Measurements from ENCODE around the gene ZBTB17. TPM values are rescaled to one million over a fixed set of nuclear protein-coding genes. Genes with fewer than 3 reads are reported as not detected.
A peak's percentile ranks its signal among the peaks of the same experiment; 100 is the strongest.
"Not testable (repeated sequence)": the region's sequence is repeated elsewhere in the genome, so short reads cannot be mapped to it uniquely, and the experiment has no call there.

ZBTB17 gene
- total RNA-seq, 4 donors from 2014 or later = 33.3 to 113 (median 50.5) TPM

DNA sequence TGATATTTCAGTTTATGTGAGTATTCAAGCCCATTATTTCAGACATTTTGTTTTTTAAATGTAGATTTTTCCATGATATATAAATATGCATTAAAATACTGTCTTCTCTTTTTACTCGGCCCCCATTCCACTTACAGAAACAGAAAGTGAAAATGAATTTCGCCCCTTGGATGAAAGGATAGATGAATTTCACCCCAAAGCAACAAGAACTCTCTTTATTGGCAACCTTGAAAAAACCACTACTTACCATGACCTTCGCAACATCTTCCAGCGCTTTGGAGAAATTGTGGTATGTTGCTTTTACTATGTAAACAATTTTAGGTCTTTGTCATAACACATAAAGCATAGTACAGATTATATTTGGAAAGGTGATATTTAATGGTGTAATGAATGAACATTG, 59.9 kb downstream of the ZBTB17 start:
- in situ Hi-C loops (cut with MboI; ENCODE audit: low pct_ligation_motif_present in 1 of 4, low pct_unique_long_range_greater_than_20kb in 1 of 4, low sequenced_read_pairs in 3 of 4) = loop anchor here in 2 of 4 donors (25.0 kb wide), 1 partner anchor 104 kb away; the partner anchor contains the start of gene UQCRHL (in 2 of the 2)
- Histone ChIP-seq H3K4me1 (peaks cover 0 to 5% (median 0%) of the 10 kb centered on the region in 4 donors), H3K9me3 (no peaks in the 10 kb centered on the region), H3K27me3 (no peaks in the 10 kb centered on the region), H3K4me3 (peak overlapping the region in 1 of 4 donors; percentile 28), H3K36me3 (peaks cover 0 to 36% (median 18%) of the 10 kb centered on the region in 4 donors), H3K27ac (peak overlapping the region in 1 of 4 donors; percentile 12)
- intact Hi-C loops (cut with DNase I; ENCODE audit: low total_unique reads) = no loop called here
- TF ChIP-seq POLR2AphosphoS5 (IDR thresholded peaks at IDR 0.05) = no peak
- TF ChIP-seq EP300 (IDR thresholded peaks at IDR 0.05; ENCODE audit: low read depth) = no peak
- TF ChIP-seq, protein P1, sequence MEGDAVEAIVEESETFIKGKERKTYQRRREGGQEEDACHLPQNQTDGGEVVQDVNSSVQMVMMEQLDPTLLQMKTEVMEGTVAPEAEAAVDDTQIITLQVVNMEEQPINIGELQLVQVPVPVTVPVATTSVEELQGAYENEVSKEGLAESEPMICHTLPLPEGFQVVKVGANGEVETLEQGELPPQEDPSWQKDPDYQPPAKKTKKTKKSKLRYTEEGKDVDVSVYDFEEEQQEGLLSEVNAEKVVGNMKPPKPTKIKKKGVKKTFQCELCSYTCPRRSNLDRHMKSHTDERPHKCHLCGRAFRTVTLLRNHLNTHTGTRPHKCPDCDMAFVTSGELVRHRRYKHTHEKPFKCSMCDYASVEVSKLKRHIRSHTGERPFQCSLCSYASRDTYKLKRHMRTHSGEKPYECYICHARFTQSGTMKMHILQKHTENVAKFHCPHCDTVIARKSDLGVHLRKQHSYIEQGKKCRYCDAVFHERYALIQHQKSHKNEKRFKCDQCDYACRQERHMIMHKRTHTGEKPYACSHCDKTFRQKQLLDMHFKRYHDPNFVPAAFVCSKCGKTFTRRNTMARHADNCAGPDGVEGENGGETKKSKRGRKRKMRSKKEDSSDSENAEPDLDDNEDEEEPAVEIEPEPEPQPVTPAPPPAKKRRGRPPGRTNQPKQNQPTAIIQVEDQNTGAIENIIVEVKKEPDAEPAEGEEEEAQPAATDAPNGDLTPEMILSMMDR (IDR thresholded peaks at IDR 0.05) = no peak
- no peak for TF ChIP-seq POLR2A (IDR thresholded peaks at IDR 0.05)
- DNase-seq = no peak
- 51 to 67% methylated on average over 4 of the region's 4 CpGs for WGBS, 2 donors (ENCODE audit: low coverage in 1 of 2)

DNA sequence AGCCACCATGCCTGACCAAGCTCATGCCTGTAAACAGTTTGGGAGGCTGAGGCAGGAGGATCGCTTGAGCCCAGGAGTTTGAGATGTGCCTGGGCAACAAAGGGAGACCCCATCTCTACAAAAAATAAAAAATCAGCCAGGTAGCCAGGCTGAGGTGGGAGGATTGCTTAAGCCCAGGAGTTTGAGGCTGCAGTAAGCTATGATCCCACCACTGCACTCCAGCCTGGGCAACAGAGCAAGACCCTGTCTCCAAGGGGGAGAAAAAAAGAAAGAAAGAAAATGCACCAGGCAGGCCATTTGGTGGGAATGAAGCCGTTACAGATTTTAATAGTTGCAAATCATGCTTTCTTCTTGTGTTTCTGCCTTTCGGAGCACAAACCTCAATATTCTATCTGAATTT, 62.3 kb downstream of the ZBTB17 start:
- H3K36me3 ChIP-seq = peaks cover 0 to 37% (median 14%) of the 10 kb centered on the region in 4 donors
- intact Hi-C loops (cut with DNase I; ENCODE audit: low total_unique reads); H3K27ac ChIP-seq; DNase-seq; H3K27me3 ChIP-seq; H3K4me1 ChIP-seq; H3K9me3 ChIP-seq; H3K4me3 ChIP-seq: not testable (repeated sequence)
- in situ Hi-C loops (cut with MboI; ENCODE audit: low pct_ligation_motif_present in 1 of 4, low pct_unique_long_range_greater_than_20kb in 1 of 4, low sequenced_read_pairs in 3 of 4) = loop anchor here in 2 of 4 donors (25.0 kb wide), 1 partner anchor 101 kb away; the partner anchor contains the start of gene UQCRHL (in 2 of the 2)
- 95 to 96% methylated on average over 2 to 3 of the region's 3 CpGs for WGBS, 2 donors (ENCODE audit: low coverage in 1 of 2)

DNA sequence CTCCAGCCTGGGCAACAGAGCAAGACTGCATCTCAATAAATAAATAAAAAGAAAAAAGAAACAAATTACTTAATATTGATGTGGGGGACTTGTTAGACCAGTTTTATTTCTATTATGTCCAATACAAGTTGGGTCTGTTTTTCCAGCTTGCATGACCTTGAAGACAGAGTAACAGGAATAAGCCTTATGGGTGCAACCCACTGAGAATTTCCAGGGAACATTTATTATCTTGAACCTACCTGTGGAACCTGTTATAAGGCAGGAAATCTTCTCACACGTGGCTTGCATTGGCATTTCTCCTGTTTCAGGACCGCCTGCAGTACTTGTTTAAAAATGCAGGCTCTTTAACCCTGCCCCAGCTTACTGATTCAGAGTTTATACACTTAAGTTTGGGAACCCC, 64.0 kb downstream of the ZBTB17 start:
- H3K27me3 ChIP-seq = no peaks in the 10 kb centered on the region
- DNase-seq = no peak
- H3K9me3 ChIP-seq = no peaks in the 10 kb centered on the region
- in situ Hi-C loops (cut with MboI; ENCODE audit: low pct_ligation_motif_present in 1 of 4, low pct_unique_long_range_greater_than_20kb in 1 of 4, low sequenced_read_pairs in 3 of 4) = loop anchor here in 2 of 4 donors (25.0 kb wide), 1 partner anchor 100 kb away; the partner anchor contains the start of gene UQCRHL (in 2 of the 2)
- TF ChIP-seq POLR2AphosphoS5 (IDR thresholded peaks at IDR 0.05) (no peak), EP300 (IDR thresholded peaks at IDR 0.05; ENCODE audit: low read depth) (no peak), POLR2A (IDR thresholded peaks at IDR 0.05) (no peak)
- TF ChIP-seq, protein P1 (IDR thresholded peaks at IDR 0.05) = no peak
- H3K4me1 ChIP-seq = peaks cover 0 to 5% (median 0%) of the 10 kb centered on the region in 4 donors
- no peak overlapping the region for H3K4me3 ChIP-seq
- intact Hi-C loops (cut with DNase I; ENCODE audit: low total_unique reads) = no loop called here
- H3K36me3 ChIP-seq = peaks cover 0 to 33% (median 11%) of the 10 kb centered on the region in 4 donors
- H3K27ac ChIP-seq = no peak overlapping the region
- 77 to 81% methylated on average over 2 of the region's 2 CpGs for WGBS, 2 donors (ENCODE audit: low coverage in 1 of 2)

DNA sequence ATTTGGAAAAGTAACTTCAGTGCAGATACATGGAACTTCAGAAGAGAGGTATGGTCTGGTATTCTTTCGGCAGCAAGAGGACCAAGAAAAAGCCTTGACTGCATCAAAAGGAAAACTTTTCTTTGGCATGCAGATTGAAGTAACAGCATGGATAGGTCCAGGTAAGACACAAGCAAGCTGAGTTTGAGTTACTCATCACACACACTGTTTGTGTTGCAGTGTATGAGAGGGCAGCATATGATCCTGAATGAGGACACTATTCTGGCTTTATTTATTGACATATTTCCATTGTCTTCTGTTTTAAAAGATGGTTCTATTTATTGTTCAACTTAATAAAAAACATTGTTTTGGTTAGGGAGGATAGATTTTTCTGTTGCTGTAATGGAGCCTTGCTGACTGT, 64.8 kb downstream of the ZBTB17 start:
- no peaks in the 10 kb centered on the region for H3K27me3 ChIP-seq
- in situ Hi-C loops (cut with MboI; ENCODE audit: low pct_ligation_motif_present in 1 of 4, low pct_unique_long_range_greater_than_20kb in 1 of 4, low sequenced_read_pairs in 3 of 4) (loop anchor here in 2 of 4 donors (25.0 kb wide), 1 partner anchor 99 kb away; the partner anchor contains the start of gene UQCRHL (in 2 of the 2)), intact Hi-C loops (cut with DNase I; ENCODE audit: low total_unique reads) (no loop called here)
- no peaks in the 10 kb centered on the region for H3K9me3 ChIP-seq
- TF ChIP-seq EP300 (IDR thresholded peaks at IDR 0.05; ENCODE audit: low read depth) = no peak
- TF ChIP-seq, protein P1 (IDR thresholded peaks at IDR 0.05) = no peak
- TF ChIP-seq POLR2A (IDR thresholded peaks at IDR 0.05) = no peak
- TF ChIP-seq POLR2AphosphoS5 (IDR thresholded peaks at IDR 0.05) = no peak
- no peaks in the 10 kb centered on the region for H3K4me1 ChIP-seq
- no peak overlapping the region for H3K4me3 ChIP-seq
- H3K36me3 ChIP-seq = peaks cover 0 to 33% (median 11%) of the 10 kb centered on the region in 4 donors
- H3K27ac ChIP-seq = no peak overlapping the region
- WGBS, 2 donors (ENCODE audit: low coverage in 1 of 2) = 95 to 100% methylated on average over 1 of the region's 1 CpG
- no peak for DNase-seq

All from transverse colon (tissue), 4 donors.